Mesendoderm (in vitro differentiated cells): ENCODE data around the gene ZNRD2.

Experiments
- DNase-seq: peaks from one replicate; pipeline ENCODE4 v3.0.0; 2013
- H2AK5ac ChIP-seq: 2 replicates; pipeline ENCODE4 v1.6.1; 2013; ENCODE audit warnings: low read length, inconsistent platforms
- H2BK120ac ChIP-seq: 2 replicates; pipeline ENCODE4 v1.6.1; 2013; ENCODE audit warnings: low read depth, mild to moderate bottlenecking, low read length, moderate library complexity, mixed read lengths
- H2BK15ac ChIP-seq: replicated peaks from 2 replicates; pipeline ENCODE4 v1.6.1; 2013; ENCODE audit warnings: low read depth, mild to moderate bottlenecking, moderate library complexity
- H2BK5ac ChIP-seq: 2 replicates; pipeline ENCODE4 v1.6.1; 2013; ENCODE audit warnings: low read length, inconsistent platforms
- H3K18ac ChIP-seq: 2 replicates; pipeline ENCODE4 v1.6.1; 2013; ENCODE audit warnings: mild to moderate bottlenecking, low read length, mixed read lengths
- H3K23ac ChIP-seq: one replicate; pipeline ENCODE4 v1.6.1; 2013; ENCODE audit warnings: low read length
- H3K27ac ChIP-seq: 2 replicates; pipeline ENCODE4 v1.5.1; 2013; ENCODE audit warnings: low read depth, mild to moderate bottlenecking, inconsistent platforms, low read length, moderate library complexity
- H3K27me3 ChIP-seq: 2 replicates; pipeline ENCODE4 v1.6.1; 2013; ENCODE audit warnings: low read length, control low read depth, mild to moderate bottlenecking, inconsistent platforms; ENCODE audit not compliant: insufficient read depth, poor library complexity
- H3K36me3 ChIP-seq: 2 replicates; pipeline ENCODE4 v1.6.1; 2013; ENCODE audit warnings: low read length, inconsistent platforms; ENCODE audit not compliant: control insufficient read depth, insufficient read depth
- H3K4ac ChIP-seq: one replicate; pipeline ENCODE4 v1.6.1; 2013; ENCODE audit warnings: low read depth, mild to moderate bottlenecking, low read length, moderate library complexity
- H3K4me1 ChIP-seq: 2 replicates; pipeline ENCODE4 v1.6.1; 2013; ENCODE audit warnings: low read depth, low read length, inconsistent platforms; ENCODE audit not compliant: control insufficient read depth
- H3K4me2 ChIP-seq: 2 replicates; pipeline ENCODE4 v1.6.1; 2013; ENCODE audit warnings: low read length
- H3K4me3 ChIP-seq: 2 replicates; pipeline ENCODE4 v1.5.1; 2013; ENCODE audit warnings: mild to moderate bottlenecking, low read length
- H3K56ac ChIP-seq: one replicate; pipeline ENCODE4 v1.6.1; 2013; ENCODE audit warnings: low read length
- H3K79me1 ChIP-seq: 2 replicates; pipeline ENCODE4 v1.6.1; 2013; ENCODE audit warnings: low read length, inconsistent platforms
- H3K79me2 ChIP-seq: 2 replicates; pipeline ENCODE4 v1.6.1; 2013; ENCODE audit warnings: mild to moderate bottlenecking, low read length; ENCODE audit not compliant: control insufficient read depth, insufficient read depth
- H3K9ac ChIP-seq: 2 replicates; pipeline ENCODE4 v1.6.1; 2013; ENCODE audit warnings: low read length, inconsistent platforms
- H4K5ac ChIP-seq: one replicate; pipeline ENCODE4 v1.6.1; 2013; ENCODE audit warnings: low read length
- H4K8ac ChIP-seq: one replicate; pipeline ENCODE4 v1.6.1; 2013; ENCODE audit warnings: low read depth, mild to moderate bottlenecking, control low read depth, low read length, moderate library complexity
- WGBS: extraction: QIAGEN DNeasy Blood & Tissue Kit; methylation state at CpG from one replicate; pipeline ENCODE4 v1.1.7; 2013; ENCODE audit warnings: low lambda C conversion rate, missing lambda C conversion rate; ENCODE audit not compliant: insufficient coverage; ENCODE audit errors: extremely low coverage; 5-methylcytosine and 5-hydroxymethylcytosine counted together

Gene ZNRD2

DNA sequence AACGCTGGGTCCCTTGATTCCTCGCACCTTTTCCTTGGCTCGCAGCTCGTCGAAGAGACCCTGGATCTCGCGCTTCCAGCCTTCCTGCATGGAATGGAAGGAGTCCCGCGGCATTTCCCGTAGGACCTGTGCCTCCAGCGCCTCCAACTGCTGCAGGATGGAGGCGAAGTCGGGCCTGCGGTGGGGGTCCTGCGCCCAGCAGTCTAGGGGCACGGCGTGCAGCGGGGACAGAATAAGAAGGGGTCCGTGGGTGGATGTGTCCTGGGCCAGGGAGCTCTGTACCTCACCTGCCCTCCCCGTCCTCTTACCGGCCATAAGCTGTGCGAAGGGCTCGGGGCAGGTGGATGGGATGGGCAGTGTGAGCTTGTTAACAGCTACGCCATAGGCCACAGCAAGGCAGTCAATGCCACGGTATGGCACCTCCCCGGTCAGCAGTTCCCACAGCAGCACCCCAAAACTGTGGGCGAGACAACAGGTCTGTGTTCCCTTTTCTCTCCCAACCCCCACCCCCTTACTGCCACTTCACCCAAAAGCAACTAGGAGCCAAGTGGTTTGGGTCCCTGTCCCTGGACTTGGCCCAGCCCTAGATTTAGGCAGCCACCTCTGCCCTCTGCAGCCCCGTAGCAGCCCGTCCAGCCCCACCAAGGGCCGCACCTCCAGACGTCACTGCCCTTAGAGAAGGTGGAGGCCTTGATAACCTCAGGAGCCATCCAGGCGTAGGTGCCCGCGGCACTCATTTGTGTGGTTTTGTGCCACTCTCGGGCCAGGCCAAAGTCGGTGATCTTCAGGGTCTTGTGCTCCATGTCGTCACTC is 37.5 kb downstream of the ZNRD2 start:
- Histone ChIP-seq H3K4me2 (peak overlapping the region; percentile 27), H2BK15ac (no peak overlapping the region), H3K4me1 (peaks cover 9% of the 10 kb centered on the region), H3K9ac (peak overlapping the region; percentile 58), H3K56ac (peak overlapping the region; percentile 60), H3K23ac (no peak overlapping the region), H4K5ac (no peak overlapping the region), H3K79me1 (peaks cover 13% of the 10 kb centered on the region), H2BK5ac (no peak overlapping the region), H3K4me3 (no peak overlapping the region), H2AK5ac (no peak overlapping the region), H3K27ac (no peak overlapping the region), H3K79me2 (peaks cover under 1% of the 10 kb centered on the region), H4K8ac (no peak overlapping the region), H3K27me3 (no peaks in the 10 kb centered on the region), H3K18ac (no peak overlapping the region), H3K4ac (no peak overlapping the region), H2BK120ac (no peak overlapping the region), H3K36me3 (no peaks in the 10 kb centered on the region)
- WGBS, result no CpG with 5 or more reads among the region's 37 CpGs
- no peak for DNase-seq

DNA sequence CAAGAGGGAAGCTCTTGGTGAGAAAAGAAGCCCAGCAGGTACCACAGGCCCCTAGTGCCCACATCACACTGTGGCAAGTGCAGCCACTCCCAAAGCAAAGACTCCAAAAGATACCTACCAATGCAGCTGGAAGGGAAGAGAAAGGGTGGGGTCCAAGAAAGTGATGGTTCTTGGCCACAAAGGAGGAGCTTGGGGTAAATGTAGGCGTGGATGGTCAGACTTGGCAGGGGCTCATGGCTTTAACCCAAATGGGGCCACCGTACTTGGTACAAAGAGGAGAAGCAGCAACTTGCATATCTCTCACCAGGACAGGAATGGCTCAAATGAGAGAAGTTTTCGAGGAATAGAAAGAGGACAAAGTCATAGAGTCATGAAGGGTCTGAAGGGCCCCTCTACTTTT is 39.0 kb downstream of the ZNRD2 start:
- Histone ChIP-seq H2BK120ac (no peak overlapping the region), H3K9ac (no peak overlapping the region), H4K5ac (no peak overlapping the region), H3K4me3 (no peak overlapping the region), H3K79me1 (peaks cover 16% of the 10 kb centered on the region), H3K27ac (no peak overlapping the region), H3K36me3 (no peaks in the 10 kb centered on the region), H4K8ac (no peak overlapping the region), H3K18ac (no peak overlapping the region), H3K4me1 (peaks cover 9% of the 10 kb centered on the region), H2BK15ac (no peak overlapping the region), H3K56ac (no peak overlapping the region), H2AK5ac (no peak overlapping the region), H2BK5ac (no peak overlapping the region), H3K27me3 (no peaks in the 10 kb centered on the region), H3K4ac (no peak overlapping the region), H3K23ac (no peak overlapping the region), H3K79me2 (peaks cover 6% of the 10 kb centered on the region), H3K4me2 (no peak overlapping the region)
- no CpG with 5 or more reads among the region's 3 CpGs for WGBS
- no peak for DNase-seq

DNA sequence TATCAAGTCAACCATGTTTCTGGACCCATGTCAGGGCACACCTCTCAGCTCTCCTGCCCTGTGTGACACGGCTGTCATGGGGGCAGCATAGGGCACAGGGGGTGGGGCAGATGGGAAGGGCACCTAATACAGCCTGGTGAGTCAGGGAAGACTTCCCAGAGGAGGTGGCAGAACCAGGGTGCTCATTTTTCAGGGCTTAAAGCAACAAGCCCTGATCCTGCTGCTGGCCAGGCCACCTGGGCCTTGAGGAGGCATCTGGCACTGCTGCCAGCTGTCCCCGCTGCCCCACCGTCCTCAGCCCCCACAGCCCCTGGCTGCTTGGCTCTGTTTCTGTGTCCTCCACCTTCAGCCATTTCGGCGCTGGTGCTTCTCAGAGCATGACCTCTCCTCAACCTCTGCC is 39.4 kb downstream of the ZNRD2 start:
- H3K9ac ChIP-seq, result no peak overlapping the region
- no peak overlapping the region for H2AK5ac ChIP-seq
- no peak overlapping the region for H3K18ac ChIP-seq
- WGBS, result no CpG with 5 or more reads among the region's 5 CpGs
- no peak for DNase-seq
- no peak overlapping the region for H2BK120ac ChIP-seq
- H3K27me3 ChIP-seq, result no peaks in the 10 kb centered on the region
- H3K4ac ChIP-seq, result no peak overlapping the region
- H3K56ac ChIP-seq, result no peak overlapping the region
- peaks cover 9% of the 10 kb centered on the region for H3K4me1 ChIP-seq
- peaks cover 6% of the 10 kb centered on the region for H3K79me2 ChIP-seq
- no peak overlapping the region for H3K23ac ChIP-seq
- no peaks in the 10 kb centered on the region for H3K36me3 ChIP-seq
- H4K5ac ChIP-seq, result no peak overlapping the region
- no peak overlapping the region for H3K4me3 ChIP-seq
- no peak overlapping the region for H3K4me2 ChIP-seq
- H3K79me1 ChIP-seq, result peaks cover 16% of the 10 kb centered on the region
- H4K8ac ChIP-seq, result no peak overlapping the region
- no peak overlapping the region for H2BK5ac ChIP-seq
- no peak overlapping the region for H3K27ac ChIP-seq
- H2BK15ac ChIP-seq, result no peak overlapping the region

DNA sequence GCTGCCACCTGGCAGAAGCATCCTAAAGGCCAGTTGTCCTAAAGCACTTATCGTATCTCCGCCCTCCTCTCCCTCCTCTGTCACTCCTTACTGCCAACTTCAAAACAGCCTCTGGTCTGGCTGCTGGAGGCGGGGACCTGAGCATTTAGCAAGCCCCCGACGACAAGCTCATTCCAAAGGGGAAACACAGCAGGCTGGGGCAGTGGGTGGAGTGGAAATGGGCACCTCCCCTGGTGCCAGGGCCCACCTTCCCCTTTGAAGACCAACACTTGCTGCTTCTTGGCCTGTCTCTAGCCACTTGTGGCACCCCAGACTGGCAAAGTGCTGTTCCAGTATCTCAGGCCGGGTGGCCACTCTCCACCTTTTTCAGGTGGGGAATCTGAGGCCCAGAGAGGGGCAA is 40.1 kb downstream of the ZNRD2 start:
- Histone ChIP-seq H3K4ac (no peak overlapping the region), H3K23ac (no peak overlapping the region), H3K27ac (no peak overlapping the region), H3K27me3 (no peaks in the 10 kb centered on the region), H2BK5ac (no peak overlapping the region), H3K4me3 (no peak overlapping the region), H4K5ac (no peak overlapping the region), H3K9ac (no peak overlapping the region), H3K79me2 (peaks cover 6% of the 10 kb centered on the region), H4K8ac (no peak overlapping the region), H2AK5ac (no peak overlapping the region), H3K18ac (no peak overlapping the region), H3K4me2 (no peak overlapping the region), H2BK120ac (no peak overlapping the region), H3K79me1 (peaks cover 16% of the 10 kb centered on the region), H3K4me1 (peaks cover 9% of the 10 kb centered on the region), H3K36me3 (no peaks in the 10 kb centered on the region), H3K56ac (no peak overlapping the region), H2BK15ac (no peak overlapping the region)
- WGBS, result no CpG with 5 or more reads among the region's 6 CpGs
- DNase-seq, result no peak

DNA sequence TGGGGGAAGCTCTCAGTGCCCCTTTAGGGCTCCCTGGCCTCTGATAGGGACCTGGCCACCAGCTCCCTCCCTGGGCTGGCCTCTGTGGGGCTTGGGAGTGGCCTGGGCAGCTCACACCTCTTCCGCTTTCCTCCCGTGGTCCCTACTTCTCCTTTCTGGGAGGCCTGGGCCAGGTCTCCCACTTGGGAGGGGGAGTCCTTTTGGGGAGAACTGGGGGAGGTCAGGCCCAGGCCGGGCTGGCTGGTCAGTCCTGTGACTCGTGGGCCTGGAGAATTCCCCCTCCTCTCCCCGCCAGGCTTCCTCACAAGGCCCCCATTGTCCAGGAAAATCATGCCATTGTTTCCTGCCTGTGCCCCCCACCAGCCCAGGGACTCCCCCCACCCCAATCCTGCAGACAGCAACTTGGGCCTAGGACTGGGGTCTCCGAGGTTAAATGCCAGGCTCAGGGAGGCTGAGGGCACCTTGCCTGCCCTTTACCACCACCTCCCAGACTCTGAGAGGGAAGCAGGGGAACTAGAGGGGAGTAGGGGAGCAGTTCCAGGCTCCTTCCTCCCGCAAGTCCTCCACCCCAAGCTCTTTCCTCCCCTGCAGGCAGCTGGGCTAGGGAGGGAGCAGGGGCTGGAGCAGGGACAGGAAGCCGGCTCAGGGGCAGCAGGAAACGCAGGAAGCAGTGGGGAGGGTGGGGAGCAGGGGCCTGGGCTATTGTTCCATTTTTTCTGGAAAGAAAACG is 40.9 kb downstream of the ZNRD2 start:
- no peaks in the 10 kb centered on the region for H3K27me3 ChIP-seq
- no peak overlapping the region for H4K8ac ChIP-seq
- no peak overlapping the region for H3K23ac ChIP-seq
- no CpG with 5 or more reads among the region's 10 CpGs for WGBS
- no peak overlapping the region for H2BK15ac ChIP-seq
- peaks cover 17% of the 10 kb centered on the region for H3K79me1 ChIP-seq
- H3K4ac ChIP-seq, result no peak overlapping the region
- peaks cover 7% of the 10 kb centered on the region for H3K79me2 ChIP-seq
- H4K5ac ChIP-seq, result no peak overlapping the region
- H2BK5ac ChIP-seq, result no peak overlapping the region
- H3K18ac ChIP-seq, result no peak overlapping the region
- no peak overlapping the region for H3K4me3 ChIP-seq
- peak overlapping the region; percentile 70 for H3K56ac ChIP-seq
- H3K4me1 ChIP-seq, result peaks cover 9% of the 10 kb centered on the region
- no peak overlapping the region for H3K27ac ChIP-seq
- no peak overlapping the region for H2BK120ac ChIP-seq
- H2AK5ac ChIP-seq, result no peak overlapping the region
- H3K4me2 ChIP-seq, result no peak overlapping the region
- H3K9ac ChIP-seq, result peak overlapping the region; percentile 41
- H3K36me3 ChIP-seq, result no peaks in the 10 kb centered on the region
- DNase-seq, result peak; percentile 55
